ENCODE results near the gene TMEM183A. TPM values are rescaled to one million over a fixed set of nuclear protein-coding genes. Genes with fewer than 3 reads are reported as not detected.

Gene TMEM183A
- total and polyA plus RNA-seq, 8 donors, result 33.3 to 177 (median 56.3) TPM

- no peak for DNase-seq
- Histone ChIP-seq H3K36me3 (no peaks in the 10 kb centered on the region), H3K27me3 (peaks cover 0 to 22% (median 0%) of the 10 kb centered on the region in 3 donors), H3K4me1 (no peaks in the 10 kb centered on the region), H3K9me3 (no peaks in the 10 kb centered on the region), H3K27ac (no peak overlapping the region), H3K4me3 (no peak overlapping the region)
- 75 to 87% (median 82%) methylated on average over 3 of the region's 3 CpGs for WGBS, 5 donors
- TF ChIP-seq CTCF (IDR thresholded peaks at IDR 0.05), result no peak
- TF ChIP-seq POLR2A (IDR thresholded peaks at IDR 0.05), result no peak
- no peak for TF ChIP-seq POLR2AphosphoS5 (IDR thresholded peaks at IDR 0.05)
- no peak for TF ChIP-seq EP300 (IDR thresholded peaks at IDR 0.05)
- intact Hi-C loops (cut with DNase I; ENCODE audit: low total_unique reads), result no loop called here
Measured at GRCh38 chr1:202974856-202975255, 32.3 kb upstream of the TMEM183A start.

DNA sequence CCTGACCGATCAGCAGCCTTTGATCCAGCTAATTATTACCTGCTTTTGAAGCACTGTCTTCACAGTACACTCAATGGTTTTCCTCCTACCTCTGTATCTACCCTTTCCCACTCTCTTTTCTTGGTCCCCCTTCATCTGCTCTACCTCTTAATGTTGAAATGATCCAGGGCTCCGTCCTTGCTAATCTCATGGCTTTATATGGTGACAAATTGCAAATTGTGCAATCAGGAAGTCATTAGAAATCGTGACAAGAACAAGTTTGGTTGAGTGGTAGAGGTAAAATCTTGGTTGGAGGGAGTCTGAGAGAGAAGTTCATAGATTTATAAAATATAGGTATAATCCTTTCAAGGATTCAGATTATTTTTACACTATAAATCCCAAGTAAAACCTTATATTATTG, 30.5 kb upstream of the TMEM183A start:
- H3K4me1 ChIP-seq, result no peaks in the 10 kb centered on the region
- WGBS, 5 donors, result 27 to 41% (median 32%) methylated on average over 3 of the region's 3 CpGs
- intact Hi-C loops (cut with DNase I; ENCODE audit: low total_unique reads), result no loop called here

DNA sequence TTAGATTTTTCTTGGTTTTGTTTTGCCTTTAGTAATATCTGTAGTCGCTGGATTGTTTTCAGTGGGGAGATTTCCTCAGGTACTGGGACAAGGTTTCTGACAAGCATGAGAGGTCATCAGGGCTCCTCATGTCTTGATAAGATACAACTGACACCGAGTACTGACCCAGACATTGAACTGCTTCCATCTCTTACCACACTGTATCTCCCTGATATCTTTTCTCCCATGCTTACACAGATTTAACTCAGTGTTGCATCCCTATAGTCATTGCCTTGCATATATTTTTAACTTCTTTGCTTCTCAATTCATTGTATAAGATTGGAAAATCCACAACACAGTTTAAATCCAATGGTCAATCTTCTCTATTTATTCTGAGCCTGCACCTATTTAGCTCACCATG, 27.7 kb upstream of the TMEM183A start:
- Histone ChIP-seq H3K4me1 (no peaks in the 10 kb centered on the region), H3K27me3 (peaks cover 0 to 22% (median 0%) of the 10 kb centered on the region in 3 donors), H3K4me3 (no peak overlapping the region), H3K9me3 (no peaks in the 10 kb centered on the region), H3K27ac (no peak overlapping the region), H3K36me3 (no peaks in the 10 kb centered on the region)
- no peak for DNase-seq
- intact Hi-C loops (cut with DNase I; ENCODE audit: low total_unique reads), result no loop called here
- no peak for TF ChIP-seq POLR2A (IDR thresholded peaks at IDR 0.05)
- no peak for TF ChIP-seq CTCF (IDR thresholded peaks at IDR 0.05)
- no peak for TF ChIP-seq EP300 (IDR thresholded peaks at IDR 0.05)
- TF ChIP-seq POLR2AphosphoS5 (IDR thresholded peaks at IDR 0.05), result no peak
- WGBS, 5 donors, result 66 to 82% (median 68%) methylated on average over 2 of the region's 2 CpGs

More for the DNA sequence above, 30.5 kb upstream of the TMEM183A start:
- DNase-seq, result no peak
- no peak overlapping the region for H3K4me3 ChIP-seq
- peaks cover 0 to 22% (median 0%) of the 10 kb centered on the region in 3 donors for H3K27me3 ChIP-seq
- H3K36me3 ChIP-seq, result no peaks in the 10 kb centered on the region
- TF ChIP-seq POLR2AphosphoS5 (IDR thresholded peaks at IDR 0.05), result no peak
- TF ChIP-seq CTCF (IDR thresholded peaks at IDR 0.05), result no peak
- TF ChIP-seq EP300 (IDR thresholded peaks at IDR 0.05), result no peak
- no peak for TF ChIP-seq POLR2A (IDR thresholded peaks at IDR 0.05)
- H3K27ac ChIP-seq, result no peak overlapping the region
- no peaks in the 10 kb centered on the region for H3K9me3 ChIP-seq

DNA sequence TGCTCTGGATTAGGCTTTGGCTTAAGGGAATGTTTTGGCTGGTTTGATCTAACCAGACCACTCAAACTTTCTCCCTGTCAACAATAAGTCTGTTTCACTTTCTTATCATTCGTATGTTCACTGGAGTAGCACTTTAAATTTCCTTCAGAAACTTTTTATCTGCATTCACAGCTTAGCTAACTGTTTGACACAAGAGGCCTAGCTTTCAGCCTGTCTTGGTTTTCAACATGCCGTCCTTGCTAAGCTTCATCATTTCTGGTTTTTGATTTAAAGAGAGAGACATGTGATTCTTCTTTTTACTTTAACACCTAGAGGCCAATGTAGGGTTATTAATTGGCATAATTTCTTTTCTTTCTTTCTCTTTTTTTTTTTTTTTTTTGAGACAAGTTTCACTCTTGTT, 25.2 kb upstream of the TMEM183A start:
- H3K27ac ChIP-seq, result no peak overlapping the region
- peaks cover 0 to 22% (median 0%) of the 10 kb centered on the region in 3 donors for H3K27me3 ChIP-seq
- intact Hi-C loops (cut with DNase I; ENCODE audit: low total_unique reads), result no loop called here
- no peaks in the 10 kb centered on the region for H3K36me3 ChIP-seq
- WGBS, 5 donors, result 26 to 52% (median 37%) methylated on average over 2 of the region's 2 CpGs
- H3K9me3 ChIP-seq, result no peaks in the 10 kb centered on the region
- no peak for DNase-seq
- TF ChIP-seq EP300 (IDR thresholded peaks at IDR 0.05) (no peak), CTCF (IDR thresholded peaks at IDR 0.05) (no peak), POLR2A (IDR thresholded peaks at IDR 0.05) (no peak), POLR2AphosphoS5 (IDR thresholded peaks at IDR 0.05) (no peak)
- no peaks in the 10 kb centered on the region for H3K4me1 ChIP-seq
- no peak overlapping the region for H3K4me3 ChIP-seq
